Measurements from ENCODE around the gene ASB8.

Gene ASB8

GRCh38 chr12:48157018-48157888 is at the start of gene ASB8:
Gene ASB8 (minus strand): TSS chr12:48157515. CDS start chr12:48153496, 4,019 bp downstream.
- peak; percentile 99 for DNase-seq

- no peak for DNase-seq
Observed at GRCh38 chr12:48203192-48203591, 45.9 kb upstream of the ASB8 start, which contains the start of gene OR10AD1. Gene OR10AD1 (minus strand): TSS chr12:48203292. CDS start chr12:48203292, 0 bp downstream.

- DNase-seq: no peak
Observed at GRCh38 chr12:48202766-48203165, 45.5 kb upstream of the ASB8 start.

- no peak for DNase-seq
Observed at GRCh38 chr12:48201516-48201915, 44.2 kb upstream of the ASB8 start.

GRCh38 chr12:48201091-48201490 is 43.8 kb upstream of the ASB8 start:
- DNase-seq: no peak

- no peak for DNase-seq
Observed at GRCh38 chr12:48199774-48200221, 42.5 kb upstream of the ASB8 start.

- DNase-seq: no peak
Observed at GRCh38 chr12:48198985-48199384, 41.7 kb upstream of the ASB8 start.

- DNase-seq: peak; percentile 34
Observed at GRCh38 chr12:48198672-48198971, 41.3 kb upstream of the ASB8 start.

GRCh38 chr12:48197971-48198671 is 40.8 kb upstream of the ASB8 start:
- peak; percentile 98 for DNase-seq

GRCh38 chr12:48197549-48197970 is 40.2 kb upstream of the ASB8 start:
- DNase-seq: peak; percentile 37

GRCh38 chr12:48194799-48195201 is 37.5 kb upstream of the ASB8 start:
- DNase-seq: no peak

GRCh38 chr12:48193623-48194022 is 36.3 kb upstream of the ASB8 start:
- no peak for DNase-seq

GRCh38 chr12:48192861-48193260 is 35.5 kb upstream of the ASB8 start:
- no peak for DNase-seq

- no peak for DNase-seq
Observed at GRCh38 chr12:48191096-48191495, 33.8 kb upstream of the ASB8 start.

GRCh38 chr12:48189331-48190125 is 32.2 kb upstream of the ASB8 start:
- DNase-seq: peak; percentile 75

GRCh38 chr12:48187916-48188695 is 30.8 kb upstream of the ASB8 start:
- no peak for DNase-seq

GRCh38 chr12:48185181-48185919 is 28.0 kb upstream of the ASB8 start:
- DNase-seq: no peak

- no peak for DNase-seq
Observed at GRCh38 chr12:48184549-48184922, 27.2 kb upstream of the ASB8 start.

GRCh38 chr12:48183876-48184548 is 26.7 kb upstream of the ASB8 start:
- DNase-seq: no peak

- DNase-seq: peak; percentile 83
Observed at GRCh38 chr12:48183091-48183875, 26.0 kb upstream of the ASB8 start, which contains the start of gene CCDC184. Gene CCDC184 (plus strand): TSS chr12:48183644. CDS start chr12:48184123, 479 bp downstream.
